WTC11 (cell line): Measurements from ENCODE around the gene KRTAP5-4. TPM values are rescaled to one million over a fixed set of nuclear protein-coding genes. Genes with fewer than 3 reads are reported as not detected.

Experiments used
- ATAC-seq: fragments of 200-7000 bp; cut with Tn5 transposase; 2 replicates; pipeline ENCODE4 v1.10.0; 2021; ENCODE audit warnings: mild to moderate bottlenecking, moderate library complexity
- CTCF ChIA-PET: fragments of 300-600 bp; sonication (Branson Sonifier 250); formaldehyde crosslinking; loops from one replicate; lab custom pipeline; 2021; ENCODE audit warnings: antibody characterized with exemption; lab: Charles Lee
- POLR2A ChIA-PET: fragments of 350-600 bp; sonication (Branson Sonifier 250); formaldehyde crosslinking; loops from one replicate; lab custom pipeline; 2021; ENCODE audit warnings: antibody characterized with exemption; lab: Charles Lee
- DNase-seq: peaks from one replicate; pipeline ENCODE4 v3.0.0; 2021; ENCODE audit warnings: low spot score
- H3K27ac Mint-ChIP-seq: 2 replicates; pipeline ENCODE4 v1.8.0; 2021; ENCODE audit warnings: mixed read lengths
- H3K27me3 Mint-ChIP-seq: 2 replicates; pipeline ENCODE4 v1.8.0; 2021; ENCODE audit warnings: low read depth, mild to moderate bottlenecking, moderate library complexity, mixed read lengths
- H3K36me3 Mint-ChIP-seq: 2 replicates; pipeline ENCODE4 v1.8.0; 2021; ENCODE audit warnings: mixed read lengths
- H3K4me1 Mint-ChIP-seq: 2 replicates; pipeline ENCODE4 v1.8.0; 2022; ENCODE audit warnings: mixed read lengths
- H3K4me3 Mint-ChIP-seq: 2 replicates; pipeline ENCODE4 v1.8.0; 2021; ENCODE audit warnings: mild to moderate bottlenecking, moderate library complexity, mixed read lengths
- H3K9me3 Mint-ChIP-seq: 2 replicates; pipeline ENCODE4 v1.8.0; 2021; ENCODE audit warnings: mixed read lengths
- CREB1 ChIP-seq: sonication (generic); formaldehyde crosslinking; IDR thresholded peaks from 2 replicates; pipeline ENCODE4 v1.8.0; 2023; ENCODE audit warnings: mild to moderate bottlenecking, missing genetic modification reagents
- ELF4 ChIP-seq: sonication (generic); formaldehyde crosslinking; IDR thresholded peaks from 2 replicates; pipeline ENCODE4 v1.8.1; 2022; ENCODE audit warnings: low read depth, mild to moderate bottlenecking, moderate library complexity, missing genetic modification reagents
- GTF2I ChIP-seq: fragments of 250-450 bp; sonication (Bioruptor Pico); conservative IDR thresholded peaks from 2 replicates; pipeline ENCODE4 v1.4.0; 2021; ENCODE audit warnings: mild to moderate bottlenecking
- HMGA2 ChIP-seq: fragments of 250-450 bp; sonication (Bioruptor Pico); IDR thresholded peaks from 2 replicates; pipeline ENCODE4 v1.4.0; 2021; ENCODE audit warnings: mild to moderate bottlenecking, moderate library complexity
- NFE2L1 ChIP-seq: sonication (generic); formaldehyde crosslinking; IDR thresholded peaks from 2 replicates; pipeline ENCODE4 v1.8.1; 2023; ENCODE audit warnings: missing genetic modification reagents
- NFYB ChIP-seq: sonication (generic); formaldehyde crosslinking; conservative IDR thresholded peaks from 2 replicates; pipeline ENCODE4 v1.8.0; 2022; ENCODE audit warnings: low read depth, missing genetic modification reagents
- OVOL2 ChIP-seq: fragments of 250-450 bp; sonication (Bioruptor Pico); IDR thresholded peaks from 2 replicates; pipeline ENCODE4 v1.9.0; 2021; ENCODE audit warnings: mild to moderate bottlenecking, borderline replicate concordance
- TEAD1 ChIP-seq: sonication (generic); formaldehyde crosslinking; IDR thresholded peaks from 2 replicates; pipeline ENCODE4 v1.8.0; 2022; ENCODE audit warnings: mild to moderate bottlenecking, missing genetic modification reagents
- TP53 ChIP-seq: sonication (generic); formaldehyde crosslinking; IDR thresholded peaks from 2 replicates; pipeline ENCODE4 v1.8.1; 2023; ENCODE audit warnings: mild to moderate bottlenecking, missing genetic modification reagents
- ZBTB21 ChIP-seq: sonication (generic); formaldehyde crosslinking; IDR thresholded peaks from 2 replicates; pipeline ENCODE4 v1.8.1; 2023; ENCODE audit warnings: mild to moderate bottlenecking, missing genetic modification reagents, borderline replicate concordance
- total RNA-seq: library from RNA; stranded (reverse); gene quantifications from 3 replicates; pipeline ENCODE4 v1.2.3, GENCODE V29; 2021
- TF ChIP-seq, protein P1 (sequence below): sonication (generic); formaldehyde crosslinking; IDR thresholded peaks from 2 replicates; pipeline ENCODE4 v1.8.1; 2022; ENCODE audit warnings: low read depth, missing genetic modification reagents, borderline replicate concordance
- TF ChIP-seq, protein P2 (sequence below): fragments of 250-450 bp; sonication (Bioruptor Pico); IDR thresholded peaks from 2 replicates; pipeline ENCODE4 v1.9.0; 2021; ENCODE audit warnings: moderate library complexity, mild to moderate bottlenecking, inconsistent platforms, borderline replicate concordance
- TF ChIP-seq, protein P3 (sequence below): sonication (generic); formaldehyde crosslinking; IDR thresholded peaks from 2 replicates; pipeline ENCODE4 v1.8.1; 2023; ENCODE audit warnings: mild to moderate bottlenecking, moderate library complexity, missing genetic modification reagents
- TF ChIP-seq, protein P4 (sequence below): sonication (generic); formaldehyde crosslinking; IDR thresholded peaks from 2 replicates; pipeline ENCODE4 v1.8.0; 2023; ENCODE audit warnings: missing genetic modification reagents, mild to moderate bottlenecking, borderline replicate concordance
- TF ChIP-seq, protein P5 (sequence below): sonication (generic); formaldehyde crosslinking; conservative IDR thresholded peaks from 2 replicates; pipeline ENCODE4 v1.8.1; 2023; ENCODE audit warnings: mild to moderate bottlenecking, low read depth, missing genetic modification reagents, moderate library complexity
- TF ChIP-seq, protein P6 (sequence below): sonication (generic); formaldehyde crosslinking; IDR thresholded peaks from 2 replicates; pipeline ENCODE4 v1.8.1; 2023; ENCODE audit warnings: mild to moderate bottlenecking, missing genetic modification reagents, moderate library complexity
- TF ChIP-seq, protein P7 (sequence below): sonication (generic); formaldehyde crosslinking; IDR thresholded peaks from 2 replicates; pipeline ENCODE4 v1.8.1; 2022; ENCODE audit warnings: mild to moderate bottlenecking, moderate library complexity, missing genetic modification reagents

The KRTAP5-4 gene
- total RNA-seq, 1 experiment from 2014 or later, result not detected

DNA sequence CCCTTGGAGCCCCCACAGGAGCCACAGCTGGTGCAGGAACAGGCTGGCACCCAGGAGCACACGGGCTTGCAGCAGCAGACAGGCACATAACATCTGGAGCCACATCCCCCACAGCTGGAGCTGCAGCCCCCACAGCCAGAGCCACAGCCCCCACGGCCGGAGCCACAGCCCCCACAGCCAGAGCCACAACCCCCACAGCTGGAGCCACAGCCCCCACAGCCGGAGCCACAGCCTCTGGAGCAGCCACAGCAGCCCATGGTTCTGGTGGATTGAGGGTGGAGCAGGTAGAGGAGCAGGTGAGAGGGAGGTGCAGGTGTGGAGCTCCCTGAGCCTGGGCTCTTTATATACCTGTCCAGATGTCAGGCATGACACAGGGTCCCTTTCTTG is 24.0 kb downstream of the KRTAP5-4 start, which contains the start of gene KRTAP5-2:
Gene KRTAP5-2, minus strand, starts transcription at position 301 of the 387 bp plus-strand sequence. Its CDS starts 44 bp downstream, at position 257.
- ATAC-seq (no peak), DNase-seq (no peak)
- peaks cover 63% of the 10 kb centered on the region for H3K27me3 Mint-ChIP-seq
- TF ChIP-seq, protein P1, sequence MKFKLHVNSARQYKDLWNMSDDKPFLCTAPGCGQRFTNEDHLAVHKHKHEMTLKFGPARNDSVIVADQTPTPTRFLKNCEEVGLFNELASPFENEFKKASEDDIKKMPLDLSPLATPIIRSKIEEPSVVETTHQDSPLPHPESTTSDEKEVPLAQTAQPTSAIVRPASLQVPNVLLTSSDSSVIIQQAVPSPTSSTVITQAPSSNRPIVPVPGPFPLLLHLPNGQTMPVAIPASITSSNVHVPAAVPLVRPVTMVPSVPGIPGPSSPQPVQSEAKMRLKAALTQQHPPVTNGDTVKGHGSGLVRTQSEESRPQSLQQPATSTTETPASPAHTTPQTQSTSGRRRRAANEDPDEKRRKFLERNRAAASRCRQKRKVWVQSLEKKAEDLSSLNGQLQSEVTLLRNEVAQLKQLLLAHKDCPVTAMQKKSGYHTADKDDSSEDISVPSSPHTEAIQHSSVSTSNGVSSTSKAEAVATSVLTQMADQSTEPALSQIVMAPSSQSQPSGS, result no peak
- TF ChIP-seq, protein P2, sequence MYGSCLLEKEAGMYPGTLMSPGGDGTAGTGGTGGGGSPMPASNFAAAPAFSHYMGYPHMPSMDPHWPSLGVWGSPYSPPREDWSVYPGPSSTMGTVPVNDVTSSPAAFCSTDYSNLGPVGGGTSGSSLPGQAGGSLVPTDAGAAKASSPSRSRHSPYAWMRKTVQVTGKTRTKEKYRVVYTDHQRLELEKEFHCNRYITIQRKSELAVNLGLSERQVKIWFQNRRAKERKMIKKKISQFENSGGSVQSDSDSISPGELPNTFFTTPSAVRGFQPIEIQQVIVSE, result no peak
- TF ChIP-seq, protein P3, sequence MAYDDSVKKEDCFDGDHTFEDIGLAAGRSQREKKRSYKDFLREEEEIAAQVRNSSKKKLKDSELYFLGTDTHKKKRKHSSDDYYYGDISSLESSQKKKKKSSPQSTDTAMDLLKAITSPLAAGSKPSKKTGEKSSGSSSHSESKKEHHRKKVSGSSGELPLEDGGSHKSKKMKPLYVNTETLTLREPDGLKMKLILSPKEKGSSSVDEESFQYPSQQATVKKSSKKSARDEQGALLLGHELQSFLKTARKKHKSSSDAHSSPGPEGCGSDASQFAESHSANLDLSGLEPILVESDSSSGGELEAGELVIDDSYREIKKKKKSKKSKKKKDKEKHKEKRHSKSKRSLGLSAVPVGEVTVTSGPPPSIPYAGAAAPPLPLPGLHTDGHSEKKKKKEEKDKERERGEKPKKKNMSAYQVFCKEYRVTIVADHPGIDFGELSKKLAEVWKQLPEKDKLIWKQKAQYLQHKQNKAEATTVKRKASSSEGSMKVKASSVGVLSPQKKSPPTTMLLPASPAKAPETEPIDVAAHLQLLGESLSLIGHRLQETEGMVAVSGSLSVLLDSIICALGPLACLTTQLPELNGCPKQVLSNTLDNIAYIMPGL, result no peak
- TF ChIP-seq, protein P4, sequence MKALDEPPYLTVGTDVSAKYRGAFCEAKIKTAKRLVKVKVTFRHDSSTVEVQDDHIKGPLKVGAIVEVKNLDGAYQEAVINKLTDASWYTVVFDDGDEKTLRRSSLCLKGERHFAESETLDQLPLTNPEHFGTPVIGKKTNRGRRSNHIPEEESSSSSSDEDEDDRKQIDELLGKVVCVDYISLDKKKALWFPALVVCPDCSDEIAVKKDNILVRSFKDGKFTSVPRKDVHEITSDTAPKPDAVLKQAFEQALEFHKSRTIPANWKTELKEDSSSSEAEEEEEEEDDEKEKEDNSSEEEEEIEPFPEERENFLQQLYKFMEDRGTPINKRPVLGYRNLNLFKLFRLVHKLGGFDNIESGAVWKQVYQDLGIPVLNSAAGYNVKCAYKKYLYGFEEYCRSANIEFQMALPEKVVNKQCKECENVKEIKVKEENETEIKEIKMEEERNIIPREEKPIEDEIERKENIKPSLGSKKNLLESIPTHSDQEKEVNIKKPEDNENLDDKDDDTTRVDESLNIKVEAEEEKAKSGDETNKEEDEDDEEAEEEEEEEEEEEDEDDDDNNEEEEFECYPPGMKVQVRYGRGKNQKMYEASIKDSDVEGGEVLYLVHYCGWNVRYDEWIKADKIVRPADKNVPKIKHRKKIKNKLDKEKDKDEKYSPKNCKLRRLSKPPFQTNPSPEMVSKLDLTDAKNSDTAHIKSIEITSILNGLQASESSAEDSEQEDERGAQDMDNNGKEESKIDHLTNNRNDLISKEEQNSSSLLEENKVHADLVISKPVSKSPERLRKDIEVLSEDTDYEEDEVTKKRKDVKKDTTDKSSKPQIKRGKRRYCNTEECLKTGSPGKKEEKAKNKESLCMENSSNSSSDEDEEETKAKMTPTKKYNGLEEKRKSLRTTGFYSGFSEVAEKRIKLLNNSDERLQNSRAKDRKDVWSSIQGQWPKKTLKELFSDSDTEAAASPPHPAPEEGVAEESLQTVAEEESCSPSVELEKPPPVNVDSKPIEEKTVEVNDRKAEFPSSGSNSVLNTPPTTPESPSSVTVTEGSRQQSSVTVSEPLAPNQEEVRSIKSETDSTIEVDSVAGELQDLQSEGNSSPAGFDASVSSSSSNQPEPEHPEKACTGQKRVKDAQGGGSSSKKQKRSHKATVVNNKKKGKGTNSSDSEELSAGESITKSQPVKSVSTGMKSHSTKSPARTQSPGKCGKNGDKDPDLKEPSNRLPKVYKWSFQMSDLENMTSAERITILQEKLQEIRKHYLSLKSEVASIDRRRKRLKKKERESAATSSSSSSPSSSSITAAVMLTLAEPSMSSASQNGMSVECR, result no peak
- TF ChIP-seq HMGA2 (CRISPR knock-in tag), result no peak
- no peak for TF ChIP-seq CREB1 (CRISPR knock-in tag)
- TF ChIP-seq, protein P5, sequence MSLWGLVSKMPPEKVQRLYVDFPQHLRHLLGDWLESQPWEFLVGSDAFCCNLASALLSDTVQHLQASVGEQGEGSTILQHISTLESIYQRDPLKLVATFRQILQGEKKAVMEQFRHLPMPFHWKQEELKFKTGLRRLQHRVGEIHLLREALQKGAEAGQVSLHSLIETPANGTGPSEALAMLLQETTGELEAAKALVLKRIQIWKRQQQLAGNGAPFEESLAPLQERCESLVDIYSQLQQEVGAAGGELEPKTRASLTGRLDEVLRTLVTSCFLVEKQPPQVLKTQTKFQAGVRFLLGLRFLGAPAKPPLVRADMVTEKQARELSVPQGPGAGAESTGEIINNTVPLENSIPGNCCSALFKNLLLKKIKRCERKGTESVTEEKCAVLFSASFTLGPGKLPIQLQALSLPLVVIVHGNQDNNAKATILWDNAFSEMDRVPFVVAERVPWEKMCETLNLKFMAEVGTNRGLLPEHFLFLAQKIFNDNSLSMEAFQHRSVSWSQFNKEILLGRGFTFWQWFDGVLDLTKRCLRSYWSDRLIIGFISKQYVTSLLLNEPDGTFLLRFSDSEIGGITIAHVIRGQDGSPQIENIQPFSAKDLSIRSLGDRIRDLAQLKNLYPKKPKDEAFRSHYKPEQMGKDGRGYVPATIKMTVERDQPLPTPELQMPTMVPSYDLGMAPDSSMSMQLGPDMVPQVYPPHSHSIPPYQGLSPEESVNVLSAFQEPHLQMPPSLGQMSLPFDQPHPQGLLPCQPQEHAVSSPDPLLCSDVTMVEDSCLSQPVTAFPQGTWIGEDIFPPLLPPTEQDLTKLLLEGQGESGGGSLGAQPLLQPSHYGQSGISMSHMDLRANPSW, result no peak
- TF ChIP-seq OVOL2 (CRISPR knock-in tag), result no peak
- TF ChIP-seq NFE2L1, result no peak
- no peak for TF ChIP-seq ZBTB21 (CRISPR knock-in tag)
- TF ChIP-seq, protein P6, sequence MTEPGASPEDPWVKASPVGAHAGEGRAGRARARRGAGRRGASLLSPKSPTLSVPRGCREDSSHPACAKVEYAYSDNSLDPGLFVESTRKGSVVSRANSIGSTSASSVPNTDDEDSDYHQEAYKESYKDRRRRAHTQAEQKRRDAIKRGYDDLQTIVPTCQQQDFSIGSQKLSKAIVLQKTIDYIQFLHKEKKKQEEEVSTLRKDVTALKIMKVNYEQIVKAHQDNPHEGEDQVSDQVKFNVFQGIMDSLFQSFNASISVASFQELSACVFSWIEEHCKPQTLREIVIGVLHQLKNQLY (CRISPR knock-in tag), result no peak
- TF ChIP-seq, protein P7, sequence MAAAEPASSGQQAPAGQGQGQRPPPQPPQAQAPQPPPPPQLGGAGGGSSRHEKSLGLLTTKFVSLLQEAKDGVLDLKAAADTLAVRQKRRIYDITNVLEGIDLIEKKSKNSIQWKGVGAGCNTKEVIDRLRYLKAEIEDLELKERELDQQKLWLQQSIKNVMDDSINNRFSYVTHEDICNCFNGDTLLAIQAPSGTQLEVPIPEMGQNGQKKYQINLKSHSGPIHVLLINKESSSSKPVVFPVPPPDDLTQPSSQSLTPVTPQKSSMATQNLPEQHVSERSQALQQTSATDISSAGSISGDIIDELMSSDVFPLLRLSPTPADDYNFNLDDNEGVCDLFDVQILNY (CRISPR knock-in tag), result no peak
- TF ChIP-seq TEAD1 (CRISPR knock-in tag), result no peak
- TF ChIP-seq GTF2I (CRISPR knock-in tag), result no peak
- no peak for TF ChIP-seq NFYB (CRISPR knock-in tag)
- TF ChIP-seq TP53 (CRISPR knock-in tag), result no peak
- no peak for TF ChIP-seq ELF4 (CRISPR knock-in tag)
- H3K36me3 Mint-ChIP-seq, result peaks cover 36% of the 10 kb centered on the region
- ChIA-PET POLR2A (interaction anchor here (0.7 kb wide), 1 partner anchor 205 kb away, joined by 4 read pairs; no protein-coding TSS in a partner anchor), CTCF (interaction anchor here (0.6 to 6.2 kb wide), 5 partner anchors 23 to 169 kb away, joined by 6 to 102 read pairs (median 11); partner anchors contain the start of gene KRTAP5-5)
- peak within 1 kb of the TSS; percentile 48; the same call in 1 of the 2 replicates for H3K27ac Mint-ChIP-seq
- H3K4me1 Mint-ChIP-seq, result peaks cover 35% of the 10 kb centered on the region
- H3K4me3 Mint-ChIP-seq, result no peak within 1 kb of the TSS
- peaks cover 40% of the 10 kb centered on the region for H3K9me3 Mint-ChIP-seq
